Measurements from ENCODE around the gene GFAP.

GRCh38 chr17:44918006-44918405 is 2.7 kb upstream of the GFAP start:
- no peak for TF ChIP-seq GATA2 (IDR thresholded peaks at IDR 0.05; ENCODE audit: low read depth, low read length)
- TF ChIP-seq GATA3 (IDR thresholded peaks at IDR 0.05; ENCODE audit: low read depth, low read length), result no peak

Measured in SH-SY5Y (cell line).